ENCODE data around the gene WNT3.

DNA sequence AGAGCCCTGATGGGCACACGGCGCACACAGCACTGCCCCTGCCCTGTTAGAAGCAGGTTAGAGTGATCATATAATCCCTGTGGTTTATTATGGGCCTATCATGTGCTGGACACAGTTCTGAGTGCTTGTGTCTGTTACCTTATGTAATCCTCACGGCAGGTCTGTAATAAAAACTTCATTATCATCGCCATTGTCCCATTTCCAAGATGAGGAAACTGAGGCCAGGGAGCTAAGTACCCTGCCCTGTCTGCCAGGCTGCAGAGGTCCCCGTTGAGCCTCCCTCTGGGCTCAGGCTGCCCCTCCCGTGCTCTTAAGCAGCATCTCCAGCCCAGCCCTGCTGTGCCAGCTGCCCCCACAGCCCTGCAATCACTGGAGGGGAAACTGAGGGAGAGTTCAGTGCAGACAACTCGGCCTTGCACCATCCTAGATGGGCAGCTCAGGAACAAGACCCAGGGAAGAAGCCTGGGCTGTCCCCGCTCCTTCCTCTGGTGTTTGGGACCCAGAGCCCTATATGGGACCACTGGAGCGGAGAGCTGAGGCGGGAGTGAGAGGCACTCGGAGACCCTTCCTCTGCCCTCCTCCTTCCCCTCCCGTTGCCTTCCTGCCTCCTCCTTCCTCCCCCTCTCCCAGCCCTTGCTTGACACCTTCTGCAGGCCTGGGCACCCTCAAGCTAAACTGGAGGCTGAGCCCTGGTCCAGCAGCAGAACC is 42.0 kb downstream of the WNT3 start:
- TF ChIP-seq, protein P1, sequence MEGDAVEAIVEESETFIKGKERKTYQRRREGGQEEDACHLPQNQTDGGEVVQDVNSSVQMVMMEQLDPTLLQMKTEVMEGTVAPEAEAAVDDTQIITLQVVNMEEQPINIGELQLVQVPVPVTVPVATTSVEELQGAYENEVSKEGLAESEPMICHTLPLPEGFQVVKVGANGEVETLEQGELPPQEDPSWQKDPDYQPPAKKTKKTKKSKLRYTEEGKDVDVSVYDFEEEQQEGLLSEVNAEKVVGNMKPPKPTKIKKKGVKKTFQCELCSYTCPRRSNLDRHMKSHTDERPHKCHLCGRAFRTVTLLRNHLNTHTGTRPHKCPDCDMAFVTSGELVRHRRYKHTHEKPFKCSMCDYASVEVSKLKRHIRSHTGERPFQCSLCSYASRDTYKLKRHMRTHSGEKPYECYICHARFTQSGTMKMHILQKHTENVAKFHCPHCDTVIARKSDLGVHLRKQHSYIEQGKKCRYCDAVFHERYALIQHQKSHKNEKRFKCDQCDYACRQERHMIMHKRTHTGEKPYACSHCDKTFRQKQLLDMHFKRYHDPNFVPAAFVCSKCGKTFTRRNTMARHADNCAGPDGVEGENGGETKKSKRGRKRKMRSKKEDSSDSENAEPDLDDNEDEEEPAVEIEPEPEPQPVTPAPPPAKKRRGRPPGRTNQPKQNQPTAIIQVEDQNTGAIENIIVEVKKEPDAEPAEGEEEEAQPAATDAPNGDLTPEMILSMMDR (IDR thresholded peaks at IDR 0.05), result no peak
- no peak for TF ChIP-seq POLR2A (IDR thresholded peaks at IDR 0.05)
